SK-N-SH (cell line): ENCODE results near the gene ZFP90. TPM values are rescaled to one million over a fixed set of nuclear protein-coding genes. Genes with fewer than 3 reads are reported as not detected.

ENCODE experiments used
- CTCF ChIA-PET: fragments of 300-600, 350-600 bp; formaldehyde crosslinking; extraction: SDS; loops from one replicate; lab custom pipeline; 2021; lab: Yijun Ruan, JAX
- POLR2A ChIA-PET: fragments of 350-600 bp; sonication (Branson Sonifier 250); formaldehyde crosslinking; extraction: SDS; loops from one replicate; lab custom pipeline; 2020; ENCODE audit warnings: antibody characterized with exemption, inconsistent platforms; lab: Yijun Ruan, JAX
- DNase-seq: peaks from one replicate; pipeline ENCODE4 v3.0.0; 2012
- H2AFZ ChIP-seq: fragments of 200-600 bp; sonication (generic); 2 replicates; pipeline ENCODE4 v1.8.1; 2016; ENCODE audit warnings: antibody characterized with exemption, mild to moderate bottlenecking, low read depth
- H3F3A ChIP-seq: fragments of 200-600 bp; sonication (generic); replicated peaks from 2 replicates; pipeline ENCODE3; 2016; ENCODE audit warnings: antibody characterized with exemption, mild to moderate bottlenecking; ENCODE audit not compliant: insufficient read depth
- H3K27ac ChIP-seq, 2 experiments: fragments of 200-500 bp in 1 of 2; fragments of 200-600 bp in 1 of 2; sonication (Bioruptor generic) in 1 of 2; sonication (generic), shearing (Covaris generic) in 1 of 2; 2 replicates each; pipeline versions ENCODE4 v1.5.1 to v1.6.1; 2014 to 2016; ENCODE audit warnings: low read depth in 2 of 2, inconsistent platforms in 1 of 2, low read length in 1 of 2, mild to moderate bottlenecking in 1 of 2, mixed read lengths in 1 of 2
- H3K27me3 ChIP-seq: fragments of 200-600 bp; sonication (generic), shearing (Covaris generic); 2 replicates; pipeline ENCODE4 v1.6.1; 2016; ENCODE audit warnings: mixed run types; ENCODE audit not compliant: insufficient read depth
- H3K36me3 ChIP-seq, 2 experiments: fragments of 200-500 bp in 1 of 2; fragments of 200-600 bp in 1 of 2; sonication (Bioruptor generic) in 1 of 2; sonication (generic) in 1 of 2; replicated peaks in 1 of 2; 2 replicates each; pipeline versions ENCODE3 to v1.5.1; 2014 to 2016; ENCODE audit warnings: low read length in 1 of 2, mild to moderate bottlenecking in 1 of 2; ENCODE audit not compliant: insufficient read depth in 2 of 2, control insufficient read depth in 1 of 2
- H3K4me1 ChIP-seq, 2 experiments: fragments of 200-500 bp in 1 of 2; fragments of 200-600 bp in 1 of 2; sonication (Bioruptor generic) in 1 of 2; sonication (generic), shearing (Covaris generic) in 1 of 2; 2 replicates each; pipeline versions ENCODE4 v1.5.1 to v1.6.1; 2014 to 2016; ENCODE audit warnings: low read depth in 1 of 2, low read length in 1 of 2, mixed run types in 1 of 2; ENCODE audit not compliant: insufficient read depth in 2 of 2, control insufficient read depth in 1 of 2
- H3K4me2 ChIP-seq: fragments of 200-600 bp; sonication (generic), shearing (Covaris generic); 2 replicates; pipeline ENCODE4 v1.6.1; 2017; ENCODE audit warnings: mixed run types
- H3K4me3 ChIP-seq, 2 experiments: fragments of 200-500 bp in 1 of 2; fragments of 200-600 bp in 1 of 2; sonication (Bioruptor generic) in 1 of 2; sonication (generic), shearing (Covaris generic) in 1 of 2; 2 replicates each; pipeline versions ENCODE4 v1.5.1 to v1.8.1; 2014 to 2016; ENCODE audit warnings: low read depth in 2 of 2, inconsistent platforms in 1 of 2, low read length in 1 of 2, mild to moderate bottlenecking in 1 of 2, mixed read lengths in 1 of 2, moderate library complexity in 1 of 2
- H3K79me2 ChIP-seq: fragments of 200-600 bp; sonication (generic); 2 replicates; pipeline ENCODE4 v1.8.1; 2017; ENCODE audit warnings: mild to moderate bottlenecking; ENCODE audit not compliant: insufficient read depth
- H3K9ac ChIP-seq: fragments of 200-600 bp; sonication (generic); 2 replicates; pipeline ENCODE4 v1.6.1; 2017; ENCODE audit warnings: mixed run types
- H3K9me2 ChIP-seq: fragments of 200-600 bp; sonication (generic); 2 replicates; pipeline ENCODE4 v1.6.1; 2017; ENCODE audit warnings: mixed run types
- H3K9me3 ChIP-seq: fragments of 200-600 bp; sonication (generic); 2 replicates; pipeline ENCODE4 v1.6.1; 2017; ENCODE audit warnings: mixed run types, mild to moderate bottlenecking, moderate library complexity
- H4K20me1 ChIP-seq: fragments of 200-600 bp; sonication (generic); 2 replicates; pipeline ENCODE4 v1.6.1; 2017; ENCODE audit warnings: mild to moderate bottlenecking, mixed run types; ENCODE audit not compliant: insufficient read depth
- ELF1 ChIP-seq: IDR thresholded peaks from 2 replicates; pipeline ENCODE4 v1.4.0; 2012
- EP300 ChIP-seq, 2 experiments: IDR thresholded peaks; 2 replicates each; pipeline versions ENCODE4 v1.4.0 to v1.6.1; 2012; ENCODE audit warnings: borderline replicate concordance in 1 of 2, low read depth in 1 of 2, low read length in 1 of 2
- EZH2phosphoT487 ChIP-seq: fragments of 200-600 bp; sonication (generic); IDR thresholded peaks from 2 replicates; pipeline ENCODE4 v1.6.1; 2017; ENCODE audit warnings: low read depth, mixed run types, mild to moderate bottlenecking, antibody characterized with exemption, moderate library complexity, borderline replicate concordance
- FOSL2 ChIP-seq: IDR thresholded peaks from 2 replicates; pipeline ENCODE4 v1.4.0; 2012; ENCODE audit warnings: low read depth, mild to moderate bottlenecking, moderate library complexity, borderline replicate concordance
- FOXJ3 ChIP-seq: sonication (generic); formaldehyde crosslinking; IDR thresholded peaks from 2 replicates; pipeline ENCODE4 v1.5.1; 2020; ENCODE audit warnings: mild to moderate bottlenecking, missing genetic modification reagents
- GATA2 ChIP-seq: sonication (generic); formaldehyde crosslinking; IDR thresholded peaks from 2 replicates; pipeline ENCODE4 v1.5.0; 2020; ENCODE audit warnings: mild to moderate bottlenecking, missing genetic modification reagents
- IRF3 ChIP-seq: fragments of 150-350 bp; IDR thresholded peaks from 2 replicates; pipeline ENCODE4 v1.6.1; 2016; ENCODE audit warnings: mild to moderate bottlenecking, low read depth, low read length
- NRF1 ChIP-seq: IDR thresholded peaks from 2 replicates; pipeline ENCODE4 v1.6.1; 2012; ENCODE audit warnings: low read depth, mild to moderate bottlenecking, low read length
- PBX3 ChIP-seq: IDR thresholded peaks from 2 replicates; pipeline ENCODE4; 2012
- POLR2AphosphoS5 ChIP-seq: IDR thresholded peaks from 2 replicates; pipeline ENCODE4 v1.6.1; 2012; ENCODE audit warnings: low read depth, low read length
- RAD21 ChIP-seq: IDR thresholded peaks from 2 replicates; pipeline ENCODE4 v1.6.1; 2012; ENCODE audit warnings: mild to moderate bottlenecking, low read length
- RCOR1 ChIP-seq: fragments of 150-350 bp; IDR thresholded peaks from 2 replicates; pipeline ENCODE4 v1.6.1; 2017; ENCODE audit warnings: antibody characterized with exemption, low read length
- RFX5 ChIP-seq: IDR thresholded peaks from 2 replicates; pipeline ENCODE4 v1.6.1; 2012; ENCODE audit warnings: mild to moderate bottlenecking, improper control_type of control experiment, low read length
- RXRA ChIP-seq: IDR thresholded peaks from 2 replicates; pipeline ENCODE4 v1.4.0; 2012; ENCODE audit warnings: low read depth, mild to moderate bottlenecking, borderline replicate concordance
- SIN3A ChIP-seq: IDR thresholded peaks from 2 replicates; pipeline ENCODE4 v1.6.1; 2012; ENCODE audit warnings: low read depth, mild to moderate bottlenecking, low read length, moderate library complexity, borderline replicate concordance
- SMC3 ChIP-seq: IDR thresholded peaks from 2 replicates; pipeline ENCODE4 v1.6.1; 2012; ENCODE audit warnings: low read depth, low read length, improper control_type of control experiment
- USF2 ChIP-seq: fragments of 150-350 bp; IDR thresholded peaks from 2 replicates; pipeline ENCODE4 v1.6.1; 2017; ENCODE audit warnings: antibody characterized with exemption, low read length, low read depth, borderline replicate concordance
- ZBTB33 ChIP-seq: IDR thresholded peaks from 2 replicates; pipeline ENCODE4 v1.4.0; 2012; ENCODE audit warnings: low read depth, borderline replicate concordance
- WGBS: methylation state at CpG from one replicate; pipeline ENCODE4 v1.1.6; 2017; ENCODE audit warnings: low lambda C conversion rate; 5-methylcytosine and 5-hydroxymethylcytosine counted together
- polyA plus RNA-seq, 3 experiments: library from polyadenylated mRNA; depleted of rRNA; stranded (reverse); fragments of >200 nt; gene quantifications; 2 replicates each; pipeline ENCODE4 v1.2.3, GENCODE V29; 2012

Gene ZFP90
- polyA plus RNA-seq, 1 of the 3 experiments (the other 2 are of a cell fraction), result 9.9 TPM

GRCh38 chr16:68608330-68608729 is 69.2 kb downstream of the ZFP90 start:
- Histone ChIP-seq H2AFZ (no peak overlapping the region), H3K9me2 (no peaks in the 10 kb centered on the region), H3K4me2 (no peak overlapping the region), H3K36me3 (no peaks in the 10 kb centered on the region), H3K79me2 (no peaks in the 10 kb centered on the region), H3K27ac (no peak overlapping the region), H3K9ac (no peak overlapping the region), H3K27me3 (no peaks in the 10 kb centered on the region), H3K4me3 (no peak overlapping the region), H3K9me3 (no peaks in the 10 kb centered on the region), H3F3A (no peaks in the 10 kb centered on the region), H3K4me1 (no peaks in the 10 kb centered on the region), H4K20me1 (no peaks in the 10 kb centered on the region)
- no peak for DNase-seq
- ChIA-PET POLR2A (no interaction called here), CTCF (no interaction called here)
- TF ChIP-seq FOSL2 (no peak), RFX5 (no peak), FOXJ3 (CRISPR knock-in tag) (no peak), NRF1 (no peak), PBX3 (no peak), SMC3 (no peak), SIN3A (no peak), RAD21 (no peak), ELF1 (no peak), RCOR1 (no peak), POLR2AphosphoS5 (no peak), EZH2phosphoT487 (no peak), USF2 (no peak)
- WGBS, result 26% methylated on average over 2 of the region's 2 CpGs

- Histone ChIP-seq H3K4me1 (no peaks in the 10 kb centered on the region), H3K79me2 (no peaks in the 10 kb centered on the region), H3K27ac (no peak overlapping the region), H2AFZ (no peak overlapping the region), H3K9ac (no peak overlapping the region), H3K27me3 (no peaks in the 10 kb centered on the region; the same call in 1 of the 2 replicates), H3K9me2 (no peaks in the 10 kb centered on the region), H3K36me3 (no peaks in the 10 kb centered on the region), H3K4me3 (no peak overlapping the region), H3K4me2 (no peak overlapping the region), H3F3A (no peaks in the 10 kb centered on the region), H4K20me1 (no peaks in the 10 kb centered on the region), H3K9me3 (no peaks in the 10 kb centered on the region; the same call in 1 of the 2 replicates)
- no peak for DNase-seq
- 17% methylated on average over 2 of the region's 3 CpGs for WGBS
- ChIA-PET POLR2A (no interaction called here), CTCF (interaction anchor here (1.7 kb wide), 1 partner anchor 23 kb away, joined by 8 read pairs; no protein-coding TSS in a partner anchor)
- TF ChIP-seq FOSL2 (no peak), EZH2phosphoT487 (no peak), EP300 (IDR thresholded peaks at IDR 0.05; ENCODE audit: borderline replicate concordance in 1 of 2, low read depth in 1 of 2, low read length in 1 of 2) (no peak), PBX3 (no peak), IRF3 (no peak), ELF1 (no peak), RXRA (no peak), NRF1 (no peak), ZBTB33 (no peak), RCOR1 (no peak), GATA2 (CRISPR knock-in tag) (no peak)
Measured at GRCh38 chr16:68612996-68613395, 73.9 kb downstream of the ZFP90 start.
